LNCaP clone FGC (cell line): ENCODE results near the gene DMKN.

Experiments
- DNase-seq: peaks from one replicate; pipeline ENCODE4 v3.0.0-alpha.2; 2011; ENCODE audit warnings: low read depth
- H3K4me3 ChIP-seq: 2 replicates; pipeline ENCODE4 v1.5.1; 2011; ENCODE audit warnings: mild to moderate bottlenecking, low read depth, low read length, control low read depth
- CTCF ChIP-seq: IDR thresholded peaks from 2 replicates; pipeline ENCODE4 v1.5.1; 2012; ENCODE audit warnings: mild to moderate bottlenecking; ENCODE audit not compliant: control insufficient read depth, insufficient read depth; ENCODE audit errors: extremely low read depth

DMKN gene

GRCh38 chr19:35546532-35546931, 33.1 kb upstream of the DMKN start:
- no peak for TF ChIP-seq CTCF
- DNase-seq: no peak
- peak overlapping the region; percentile 98 for H3K4me3 ChIP-seq

GRCh38 chr19:35545855-35546381, 32.5 kb upstream of the DMKN start:
- TF ChIP-seq CTCF: no peak

GRCh38 chr19:35545001-35545854, 31.8 kb upstream of the DMKN start, which contains the start of gene TMEM147:
TMEM147 (plus strand) TSS chr19:35545626; CDS start chr19:35545740, 114 bp downstream.
- peak within 1 kb of the TSS; percentile 98 for H3K4me3 ChIP-seq
- no peak for TF ChIP-seq CTCF
- peak; percentile 59 for DNase-seq

More at GRCh38 chr19:35545855-35546381, 32.5 kb upstream of the DMKN start:
- peak overlapping the region; percentile 98 for H3K4me3 ChIP-seq
- DNase-seq: no peak

- DNase-seq: no peak
- no peak for TF ChIP-seq CTCF
- H3K4me3 ChIP-seq: peak overlapping the region; percentile 98
Observed at GRCh38 chr19:35544110-35544802, 30.8 kb upstream of the DMKN start.

- DNase-seq: no peak
- TF ChIP-seq CTCF: no peak
- no peak overlapping the region for H3K4me3 ChIP-seq
Observed at GRCh38 chr19:35543280-35544109, 30.0 kb upstream of the DMKN start.

- H3K4me3 ChIP-seq: no peak overlapping the region
- no peak for DNase-seq
- TF ChIP-seq CTCF: no peak
Observed at GRCh38 chr19:35542209-35542608, 28.8 kb upstream of the DMKN start.
